Stimulated activated CD8-positive, alpha-beta memory T cell treated with anti-CD3 and anti-CD28 coated beads, Interleukin-7, amount 100 ng/mL, for 24 hours (primary cell): Measurements from ENCODE around the gene FTH1.
A peak's percentile ranks its signal among the peaks of the same experiment; 100 is the strongest.
"Not testable (repeated sequence)": the region's sequence is repeated elsewhere in the genome, so short reads cannot be mapped to it uniquely, and the experiment has no call there.

ENCODE experiments used
- DNase-seq: peaks from one replicate; pipeline ENCODE4 v3.0.0-alpha.2; 2020; ENCODE audit warnings: low read depth

FTH1 gene

DNA sequence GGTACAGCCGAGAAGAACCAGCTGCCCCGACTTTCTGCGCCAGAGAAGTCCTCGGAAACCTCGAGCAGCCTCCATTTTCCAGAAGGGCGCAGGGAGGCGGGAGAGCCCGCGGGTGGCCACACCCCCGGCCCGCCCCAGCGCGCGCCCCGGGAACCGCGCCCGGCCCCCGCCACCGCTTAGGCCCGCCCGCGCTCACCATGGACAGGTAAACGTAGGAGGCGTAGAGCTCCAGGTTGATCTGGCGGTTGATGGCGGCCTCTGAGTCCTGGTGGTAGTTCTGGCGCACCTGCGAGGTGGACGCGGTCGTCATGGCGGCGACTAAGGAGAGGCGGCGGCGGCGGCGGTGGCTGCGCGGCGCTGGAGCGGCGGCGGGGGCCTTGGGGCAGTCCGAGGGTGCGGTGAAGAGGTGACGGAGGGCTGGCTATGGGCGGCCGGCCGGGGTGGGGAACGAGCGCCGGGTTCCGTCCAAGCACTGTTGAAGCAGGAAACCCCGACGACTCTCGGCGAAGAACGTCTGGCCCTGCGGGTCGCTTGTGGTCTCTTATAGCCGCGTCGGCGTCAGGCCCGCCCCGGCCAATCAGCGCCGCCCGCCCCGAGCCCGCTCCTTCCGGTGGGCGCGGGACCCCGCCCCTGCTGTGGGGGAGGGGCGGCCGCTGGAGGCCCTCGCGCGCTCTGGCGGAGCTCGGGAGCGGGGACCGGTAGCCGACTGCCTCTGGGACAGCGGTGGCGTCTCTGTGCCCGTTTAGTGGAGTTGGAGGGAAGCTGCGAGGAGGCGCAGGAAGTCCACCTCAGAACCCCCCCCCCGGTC is at the start of gene FTH1:
Gene FTH1, minus strand, starts transcription at position 519 of the 808 bp plus-strand sequence. Its CDS starts 209 bp downstream, at position 310.
- peak; percentile 56 for DNase-seq

- no peak for DNase-seq
Observed at GRCh38 chr11:62015615-62016014, 48.2 kb upstream of the FTH1 start.

- no peak for DNase-seq
Observed at GRCh38 chr11:62013537-62014476, 46.4 kb upstream of the FTH1 start.

DNA sequence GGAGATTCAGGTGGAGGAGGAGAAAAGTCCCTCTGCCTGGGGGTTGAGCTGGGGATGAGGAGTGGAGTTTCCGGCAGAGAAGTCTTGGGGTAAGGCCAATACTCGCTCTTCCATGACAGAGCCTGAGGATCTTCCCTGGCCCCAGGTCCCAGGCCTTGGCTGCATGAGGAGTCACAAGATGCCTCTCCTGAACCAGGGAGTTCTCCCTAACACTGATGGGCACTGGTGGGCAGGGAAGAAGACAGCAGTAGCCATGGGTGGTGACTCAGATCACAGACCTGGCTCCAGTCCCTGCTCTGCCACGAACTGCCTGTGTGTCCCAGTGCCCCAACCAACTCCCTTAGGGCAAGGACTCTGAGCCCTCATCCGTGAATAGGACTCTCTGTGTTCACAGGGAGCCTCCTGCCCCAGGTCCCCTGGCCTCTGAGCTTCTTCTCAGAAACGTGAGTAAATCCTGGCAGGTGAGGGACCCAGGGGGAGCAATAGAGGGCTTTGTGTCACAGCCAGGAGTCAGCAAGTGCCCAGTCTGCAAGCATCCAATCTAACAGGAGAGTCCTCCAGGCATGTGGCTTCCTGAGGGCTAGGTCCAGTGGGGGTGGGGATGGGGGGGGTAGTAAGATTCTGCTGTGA is 45.5 kb upstream of the FTH1 start:
- no peak for DNase-seq

DNA sequence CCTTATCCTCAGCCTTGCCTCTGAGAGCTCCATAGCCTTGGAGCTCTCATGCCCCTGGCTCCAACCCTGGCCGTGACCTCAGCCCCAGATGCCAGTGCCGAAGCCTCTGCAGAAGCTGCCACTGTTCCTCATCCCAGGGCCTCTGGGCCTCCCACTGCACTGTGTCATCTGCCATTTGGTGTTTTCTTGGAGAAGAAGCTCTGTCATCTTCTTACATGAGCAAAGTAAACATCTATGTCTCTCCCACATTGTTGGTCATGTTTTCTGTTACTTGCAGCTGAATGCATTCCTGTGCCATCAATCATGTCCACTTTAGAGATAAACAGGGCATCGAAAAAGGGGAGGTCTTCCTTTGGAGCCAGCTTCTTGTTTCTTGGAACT is 45.0 kb upstream of the FTH1 start:
- no peak for DNase-seq

DNA sequence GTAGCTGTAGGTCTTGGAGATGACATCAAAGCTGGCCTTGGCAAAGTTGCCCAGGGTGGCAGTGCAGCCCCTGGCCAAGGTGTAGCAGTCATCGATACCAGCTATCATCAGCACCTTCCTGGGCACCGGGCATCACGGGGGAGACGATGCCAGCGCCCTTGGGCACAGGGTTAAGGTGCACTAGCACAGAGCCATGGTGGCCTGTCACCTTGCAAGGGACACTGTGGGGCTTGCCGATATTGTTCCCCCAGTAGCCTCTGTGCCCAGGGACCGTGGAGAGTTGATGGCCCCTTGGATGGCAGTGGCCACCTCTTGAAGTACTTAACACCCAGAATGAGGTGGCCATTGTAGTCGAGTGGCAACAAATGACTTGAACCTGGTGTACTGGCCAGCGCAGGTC is 44.4 kb upstream of the FTH1 start:
- DNase-seq, result no peak

GRCh38 chr11:62010935-62011528 is 43.6 kb upstream of the FTH1 start:
- no peak for DNase-seq

- no peak for DNase-seq
Observed at GRCh38 chr11:62008193-62008592, 40.8 kb upstream of the FTH1 start.

DNA sequence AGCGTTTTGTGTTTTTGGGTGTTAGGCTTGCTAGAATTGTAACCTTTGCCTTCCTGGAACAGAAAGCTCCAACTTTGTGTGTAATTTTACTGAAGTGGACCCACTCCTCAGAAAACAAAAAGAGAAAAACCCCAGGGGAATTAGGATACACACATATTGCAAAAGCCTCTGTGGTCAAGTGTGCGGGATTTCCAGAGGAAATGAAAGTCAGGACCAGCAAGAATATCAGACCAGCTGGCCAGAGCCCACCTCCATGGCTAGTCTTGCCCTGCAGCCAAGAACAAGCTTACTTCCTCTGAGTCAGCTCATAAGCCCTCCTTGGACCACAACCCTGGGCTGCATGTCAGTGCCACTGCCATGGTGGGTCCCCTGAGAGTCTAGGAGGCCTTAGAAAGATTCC is 37.0 kb upstream of the FTH1 start:
- DNase-seq, result no peak

GRCh38 chr11:62002283-62002682 is 34.8 kb upstream of the FTH1 start:
- not testable (repeated sequence) for DNase-seq

- no peak for DNase-seq
Observed at GRCh38 chr11:62001450-62002191, 34.2 kb upstream of the FTH1 start.

GRCh38 chr11:62000539-62001446 is 33.4 kb upstream of the FTH1 start:
- DNase-seq, result no peak

DNA sequence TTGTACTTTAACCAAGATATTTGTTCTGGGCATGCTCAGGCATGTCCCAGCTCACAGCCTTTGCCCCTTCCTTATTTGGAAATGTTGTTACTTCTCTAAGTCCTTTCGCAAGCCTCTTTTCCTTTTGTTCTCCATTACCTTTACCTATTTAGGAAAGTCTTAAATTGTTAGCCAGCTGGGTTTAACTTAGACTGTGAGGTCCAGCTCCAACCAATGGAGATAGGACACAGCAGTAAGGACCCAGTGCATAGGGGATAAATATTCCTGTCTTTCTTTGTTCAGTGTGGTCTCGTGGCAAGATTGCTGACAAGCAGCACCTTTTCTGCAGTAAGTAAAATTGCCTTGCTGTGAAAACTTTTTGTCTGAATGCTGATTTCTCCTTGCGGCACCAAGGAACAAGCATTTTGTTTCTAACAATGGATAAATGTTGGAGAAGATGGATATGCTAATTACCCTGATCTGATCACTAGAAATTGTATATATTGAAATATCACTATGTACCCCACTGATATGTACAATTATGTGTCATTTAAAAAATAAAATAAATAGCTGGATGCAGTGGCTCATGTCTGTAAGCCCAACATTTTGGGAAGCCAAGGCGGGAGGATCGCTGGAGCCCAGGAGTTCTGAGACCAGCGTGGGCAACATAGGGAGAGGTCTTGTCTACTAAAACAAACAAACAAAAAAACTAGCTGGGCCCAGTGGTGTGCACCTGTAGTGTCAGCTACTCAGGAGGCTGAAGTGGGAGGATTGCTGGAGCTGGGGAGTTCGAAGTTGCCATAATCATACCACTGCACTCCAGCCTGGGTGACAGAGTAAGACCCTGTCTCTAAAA is 31.9 kb upstream of the FTH1 start:
- DNase-seq, result no peak

DNA sequence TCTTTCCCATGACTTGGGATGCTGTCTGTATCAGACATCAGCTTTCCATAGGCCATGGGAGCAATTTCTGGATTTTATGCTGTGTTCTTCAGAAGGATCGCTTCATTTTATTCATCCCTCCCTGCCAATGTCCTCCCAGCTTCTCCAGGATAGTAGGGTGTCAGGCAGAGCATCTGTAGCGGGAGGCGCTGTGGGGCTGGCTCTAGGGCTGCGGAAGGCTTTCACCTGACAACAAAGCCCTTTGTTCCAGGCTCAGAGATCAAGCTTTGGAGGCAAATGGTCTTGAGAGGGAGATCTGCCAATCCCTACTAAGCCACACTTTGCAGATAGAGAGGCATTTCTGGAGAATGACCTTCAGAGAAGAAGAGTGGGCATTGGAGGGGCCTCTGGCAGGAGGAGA is 29.5 kb upstream of the FTH1 start:
- no peak for DNase-seq

- DNase-seq, result no peak
Observed at GRCh38 chr11:61994981-61995380, 27.5 kb upstream of the FTH1 start.

DNA sequence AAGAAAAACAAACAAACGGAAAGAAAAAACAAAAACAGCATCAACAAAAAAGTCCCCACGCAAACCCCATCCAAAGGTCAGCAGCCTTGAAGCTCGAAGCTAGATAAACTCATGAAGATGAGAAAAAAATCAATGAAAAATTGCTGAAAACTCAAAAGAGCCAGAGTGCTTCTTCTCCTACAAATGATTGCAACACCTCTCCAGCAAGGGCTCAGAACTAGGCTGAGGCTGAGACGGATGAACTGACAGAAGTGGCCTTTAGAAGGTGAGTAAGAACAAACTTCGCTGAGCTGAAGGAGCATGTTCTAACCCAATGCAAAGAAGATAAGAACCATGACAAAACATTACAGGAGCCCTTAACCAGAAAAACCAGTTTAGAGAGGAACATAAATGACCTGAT is 18.4 kb upstream of the FTH1 start:
- no peak for DNase-seq

GRCh38 chr11:61983419-61983818 is 16.0 kb upstream of the FTH1 start:
- no peak for DNase-seq

GRCh38 chr11:61980783-61981541 is 13.5 kb upstream of the FTH1 start:
- no peak for DNase-seq
